Activated T-helper 1 cell treated with anti-CD3 and anti-CD28 coated beads, Interleukin-2, amount 50 U/mL, for 16 hours (primary cell): ENCODE results near the gene SPTBN5.

Experiments used
- DNase-seq, 2 donors: peaks; one replicate each; pipeline ENCODE4 v3.0.0-alpha.2; 2020; ENCODE audit warnings: low read depth in 1 of 2, low spot score in 1 of 2

Gene SPTBN5

DNA sequence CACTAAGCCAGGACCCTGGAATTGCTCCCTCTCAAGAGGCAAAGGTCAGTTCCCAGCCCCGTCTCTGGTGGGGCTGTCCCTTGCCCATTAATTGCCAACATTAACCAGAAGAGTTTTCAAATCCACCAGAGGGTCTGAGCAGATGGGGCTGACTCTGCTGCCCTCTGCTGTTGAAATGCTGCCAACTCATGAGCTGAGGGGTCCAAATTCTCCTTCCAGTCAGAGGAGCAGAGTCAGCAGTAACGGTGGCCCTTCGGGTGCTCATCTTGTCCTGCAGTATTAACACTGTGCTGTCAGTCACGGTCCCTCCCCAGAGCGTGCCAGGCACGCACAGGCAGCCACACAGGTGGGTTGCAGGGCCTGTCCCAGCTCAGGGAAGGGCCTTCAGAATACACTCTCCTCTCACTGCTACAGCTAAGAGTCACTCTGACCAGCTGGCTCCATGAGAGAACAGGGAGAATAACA, 10.7 kb upstream of the SPTBN5 start:
- peak; percentile 33 to 52 for DNase-seq

DNA sequence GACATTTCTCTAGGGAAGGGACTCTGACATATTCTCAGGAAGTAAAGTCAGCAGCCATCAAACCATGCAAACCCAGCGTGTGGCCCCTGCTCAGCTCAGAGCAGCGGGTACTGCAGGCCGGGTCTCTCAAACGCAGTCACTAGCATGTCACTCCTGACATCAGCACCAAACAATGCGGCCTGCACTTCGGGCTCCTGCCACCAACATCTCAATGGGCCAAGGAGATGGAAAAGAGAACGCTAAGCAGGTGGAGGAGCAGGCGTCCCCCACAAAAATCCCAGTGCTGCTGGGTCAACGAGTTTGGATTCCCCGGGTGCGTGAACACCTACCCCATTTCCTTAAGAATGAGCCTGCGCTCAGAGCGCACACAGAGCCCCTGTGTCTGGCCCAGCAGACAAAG, 9.9 kb upstream of the SPTBN5 start:
- DNase-seq: no peak

DNA sequence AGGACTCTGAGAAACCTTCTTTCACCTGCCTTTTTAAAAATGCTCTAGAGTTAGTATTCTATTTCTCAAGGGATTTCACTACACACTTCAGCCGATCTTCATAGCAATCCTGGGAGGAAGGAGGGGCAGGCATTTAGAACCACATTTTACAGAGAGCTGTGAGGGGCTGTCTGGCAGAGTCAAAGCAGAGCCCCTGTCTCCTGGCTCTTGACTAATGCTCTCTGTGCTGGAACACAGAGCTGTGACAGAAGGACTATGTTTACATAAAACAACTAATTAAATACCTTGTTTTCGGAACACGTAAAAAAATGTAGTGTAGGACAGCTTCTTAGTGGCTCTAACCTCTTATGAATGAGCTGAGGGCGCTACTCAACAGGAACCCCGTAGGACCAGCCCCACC, 7.6 kb upstream of the SPTBN5 start:
- no peak for DNase-seq

DNA sequence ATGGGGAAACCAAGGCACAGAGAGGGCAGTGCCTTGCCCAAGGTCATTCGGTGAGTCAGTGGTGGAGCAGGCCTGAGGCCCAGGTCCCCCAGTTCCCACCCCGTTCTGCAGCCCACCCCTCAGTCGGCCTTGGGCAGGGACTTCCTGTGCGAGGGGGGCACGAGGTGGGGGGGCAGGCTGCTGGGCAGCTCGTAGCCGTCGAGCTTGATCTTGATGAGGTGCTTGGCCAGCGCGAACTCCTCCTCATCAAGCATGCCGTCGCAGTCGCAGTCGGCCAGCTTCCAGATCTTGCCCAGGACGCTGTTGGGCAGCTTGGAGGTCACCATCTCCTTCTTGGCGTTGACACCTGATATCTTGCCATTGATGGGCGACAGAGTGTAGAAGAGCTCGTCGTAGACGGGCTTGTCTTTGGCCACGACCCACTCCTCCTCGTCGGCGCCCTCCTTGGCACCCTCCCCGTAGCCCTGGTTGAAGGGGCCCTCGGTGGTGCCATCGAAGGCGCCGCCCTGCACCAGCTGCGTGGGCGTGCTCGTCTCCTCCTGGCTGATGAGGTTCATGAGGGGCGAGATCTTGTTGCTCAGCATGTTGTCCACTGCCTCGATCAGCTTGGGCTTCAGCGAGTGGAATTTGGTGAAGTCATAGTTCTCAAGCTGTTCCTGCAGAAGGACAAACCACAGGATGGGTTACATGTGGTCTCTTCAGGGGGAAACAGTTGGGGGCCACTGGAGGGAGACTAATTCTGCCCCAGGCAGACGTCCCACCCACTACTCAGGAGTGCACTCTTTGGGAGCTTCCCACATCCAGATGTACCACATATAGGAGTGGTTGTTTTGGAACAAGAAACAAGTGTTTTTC, 6.9 kb upstream of the SPTBN5 start:
- no peak for DNase-seq

DNA sequence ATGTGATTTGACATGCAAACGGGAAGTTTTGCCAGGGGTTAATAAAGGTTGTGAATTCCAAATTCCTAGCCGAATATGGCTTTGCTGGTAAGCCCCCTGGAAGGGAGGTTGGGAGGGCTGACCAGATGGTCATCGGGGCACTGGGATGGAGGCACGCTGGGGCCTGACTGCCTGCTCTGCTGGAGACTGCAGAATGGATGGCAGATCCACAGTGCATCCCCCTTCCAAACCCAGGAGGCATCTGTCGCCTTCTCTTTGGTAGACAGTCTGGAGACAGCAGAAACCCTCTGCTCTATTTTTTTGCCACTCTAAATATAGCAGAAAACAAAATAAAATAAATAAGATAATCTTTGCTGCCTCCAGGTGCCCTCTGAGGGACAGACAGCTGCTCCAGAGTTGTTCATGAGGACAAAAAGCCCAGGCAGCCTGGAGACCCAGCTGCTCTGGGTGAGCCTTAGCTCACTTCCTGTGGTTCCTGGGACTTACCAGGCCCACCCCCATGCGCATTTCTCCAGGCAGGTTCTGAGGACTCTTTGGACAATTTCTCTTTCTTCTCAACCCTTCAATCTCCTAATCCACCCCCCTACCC, 6.1 kb upstream of the SPTBN5 start:
- DNase-seq: no peak

DNA sequence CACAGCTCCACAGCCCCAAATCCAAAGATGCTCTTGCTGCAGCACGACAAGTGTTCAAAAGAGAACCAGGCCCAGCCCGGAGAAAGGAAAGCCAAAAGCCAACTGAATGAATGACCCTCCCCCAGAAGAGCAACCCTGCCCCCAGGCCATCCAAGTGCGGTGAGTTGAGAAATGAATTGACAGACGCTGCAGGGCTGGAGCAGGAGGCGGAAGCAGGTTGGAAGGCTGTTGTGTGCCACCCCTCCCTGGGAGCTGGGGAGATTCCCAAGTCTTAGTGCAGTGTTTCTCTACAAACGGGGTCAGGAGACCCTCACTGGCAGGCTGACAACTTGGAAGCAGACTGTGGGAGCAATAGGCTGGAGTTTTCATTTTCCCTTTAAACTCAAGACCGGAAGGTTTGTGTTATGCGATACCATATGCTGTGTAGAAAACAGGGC, 3.5 kb upstream of the SPTBN5 start:
- DNase-seq: no peak

DNA sequence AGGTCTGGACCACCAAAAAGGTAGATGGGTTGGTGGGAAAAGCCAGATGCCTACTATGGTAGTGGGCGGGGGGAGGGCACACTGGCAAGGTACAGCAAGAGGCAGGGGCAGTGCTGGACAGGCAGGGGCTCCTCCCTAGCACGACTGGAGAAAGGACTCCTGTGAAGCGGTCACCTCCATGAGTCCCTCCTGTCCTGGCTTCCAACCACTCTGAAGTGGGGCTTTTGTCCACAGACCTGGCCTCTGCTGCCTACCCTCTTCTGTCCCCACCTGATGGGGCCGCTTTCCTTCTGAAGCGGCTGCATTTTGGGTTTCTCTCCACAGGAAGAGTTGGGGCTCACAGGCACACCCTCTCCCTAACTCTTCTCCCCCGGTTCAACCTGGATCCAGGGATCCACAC, 2.7 kb upstream of the SPTBN5 start:
- DNase-seq: no peak

DNA sequence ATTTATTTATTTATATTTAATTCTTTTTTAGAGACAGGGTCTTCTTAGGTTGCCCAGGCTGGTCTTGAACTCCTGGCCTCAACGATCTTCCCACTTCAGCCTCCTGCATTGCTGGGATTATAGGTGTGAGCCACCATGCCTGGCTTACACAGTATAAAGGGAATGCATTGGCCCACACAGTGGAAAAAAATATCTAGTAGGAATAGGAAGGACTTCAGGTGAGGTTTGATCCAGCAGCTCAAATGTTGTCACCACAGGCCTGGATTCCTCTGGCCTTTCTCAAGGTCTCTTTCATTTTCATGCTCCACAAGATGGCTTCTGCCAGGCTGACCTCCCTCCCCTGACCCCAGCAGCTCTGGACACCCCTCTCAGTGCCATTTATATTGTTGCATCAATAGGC, 2.1 kb upstream of the SPTBN5 start:
- no peak for DNase-seq

DNA sequence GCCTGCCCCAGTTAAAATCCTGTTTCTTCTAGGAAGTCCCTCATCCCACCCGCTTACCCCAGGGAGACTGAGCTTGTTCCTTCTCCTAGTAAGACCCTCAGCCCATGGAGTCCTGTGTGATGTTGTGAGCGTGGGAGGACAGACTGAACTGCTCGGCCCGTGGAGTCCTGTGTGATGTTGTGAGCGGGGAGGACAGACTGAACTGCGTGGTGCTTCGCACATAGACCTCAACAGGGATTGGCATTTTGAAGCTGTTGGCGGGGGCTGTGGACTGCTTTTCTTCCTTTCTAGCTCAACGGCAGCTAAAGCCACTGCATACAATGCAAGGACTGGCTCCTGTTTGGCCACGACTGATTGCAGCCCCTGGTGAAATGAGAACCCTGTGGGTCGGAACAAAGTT, 1.6 kb upstream of the SPTBN5 start:
- DNase-seq: no peak

DNA sequence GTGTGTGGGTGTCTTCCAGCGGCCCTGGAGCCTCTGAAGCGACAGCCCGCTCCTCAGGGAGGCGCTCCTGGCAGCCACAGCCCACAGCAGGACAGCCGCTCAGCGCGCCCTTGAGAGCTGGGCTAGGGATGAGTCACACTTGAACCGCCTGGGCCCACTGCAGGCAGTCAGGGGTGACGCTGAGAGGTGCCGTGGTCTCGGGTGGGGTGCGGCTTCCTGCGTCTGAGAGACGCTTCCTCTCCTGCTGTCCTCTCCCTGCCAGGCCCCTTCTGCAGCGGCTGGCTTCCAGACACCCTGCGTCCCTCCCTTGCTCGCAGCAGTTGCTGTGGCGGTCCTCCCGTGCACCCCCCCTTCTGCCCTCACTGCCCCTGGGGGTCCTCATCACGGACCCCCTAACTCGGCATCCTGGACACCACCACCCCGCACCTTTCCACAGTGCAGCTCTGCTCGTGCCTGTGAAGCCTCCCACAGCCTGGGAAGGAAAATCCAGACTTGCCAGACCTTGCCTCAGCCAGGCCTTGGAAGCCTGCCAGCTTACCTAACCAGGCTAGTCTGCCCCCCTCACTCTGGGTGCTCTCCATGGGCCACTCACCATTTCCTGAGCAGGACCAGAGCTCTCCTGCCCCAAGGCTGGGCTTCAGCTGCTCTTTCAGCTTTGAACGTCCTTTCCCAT, 1.1 kb upstream of the SPTBN5 start:
- peak; percentile 72 to 82 for DNase-seq

DNA sequence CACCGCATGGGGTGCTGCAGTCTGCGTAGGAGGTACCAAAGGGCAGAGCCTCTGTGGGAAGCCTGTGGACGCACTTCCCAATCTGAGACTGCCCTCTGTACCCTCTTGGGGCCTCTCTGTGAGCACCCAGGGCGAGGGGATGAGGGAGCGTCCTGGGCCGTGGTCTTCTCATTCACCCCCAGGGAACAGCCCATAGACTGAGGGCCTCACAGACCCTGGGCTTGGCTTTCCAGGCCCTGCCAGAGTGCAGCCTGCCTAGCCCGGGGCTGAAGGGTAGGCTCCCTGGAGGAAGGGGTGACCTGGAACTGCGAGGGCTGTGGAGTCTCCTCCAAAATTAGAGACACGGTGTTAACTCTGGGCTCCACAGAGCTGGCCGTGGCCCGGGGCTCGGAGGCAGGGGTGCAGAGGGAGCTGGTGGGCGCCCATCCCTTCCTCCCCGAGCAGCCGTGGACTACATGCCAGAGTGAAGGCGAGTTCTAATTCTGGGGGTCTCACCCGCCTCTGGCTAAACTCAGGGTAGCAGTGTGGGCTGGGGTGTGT, 468 bp upstream of the SPTBN5 start:
- DNase-seq: no peak

DNA sequence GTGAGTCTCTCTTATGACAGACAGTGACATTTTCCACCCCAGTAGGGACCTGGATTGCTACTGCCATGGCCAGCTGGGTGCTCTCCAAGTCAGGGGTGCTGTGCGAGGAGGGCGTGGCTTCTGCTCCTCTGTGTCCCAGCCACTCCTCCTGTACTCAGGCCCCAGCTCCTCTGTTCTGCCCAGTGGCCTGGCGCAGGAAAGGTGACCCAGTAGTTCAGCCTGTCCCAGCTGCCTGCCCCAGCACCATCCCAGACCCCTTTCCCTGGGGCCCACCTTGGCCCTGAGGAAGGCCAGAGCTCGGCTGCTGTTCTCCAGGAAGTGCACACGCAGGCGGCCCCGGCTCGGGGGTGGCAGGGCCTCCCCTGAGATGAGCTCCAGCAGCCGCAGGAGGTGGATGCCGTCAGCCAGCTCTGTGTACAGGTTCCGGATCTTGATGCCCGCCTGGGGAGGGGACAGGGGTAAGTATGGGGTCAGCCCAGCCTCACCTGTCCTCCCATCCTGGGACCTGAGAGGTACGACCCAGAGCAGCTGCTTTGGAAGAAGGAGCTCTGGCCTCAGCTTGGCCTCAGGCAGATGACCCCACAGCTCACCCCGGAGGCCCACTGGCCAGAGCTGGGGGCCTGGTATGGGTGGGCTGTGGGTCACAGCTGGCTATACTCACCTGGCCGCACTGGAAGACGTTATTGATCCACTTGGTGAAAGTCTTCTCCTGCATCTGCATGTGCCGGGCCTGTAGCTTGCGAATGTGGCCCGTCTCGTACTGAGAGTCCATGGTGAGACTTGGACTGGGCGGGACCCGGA, 1.0 kb downstream of the SPTBN5 start:
- DNase-seq: no peak

DNA sequence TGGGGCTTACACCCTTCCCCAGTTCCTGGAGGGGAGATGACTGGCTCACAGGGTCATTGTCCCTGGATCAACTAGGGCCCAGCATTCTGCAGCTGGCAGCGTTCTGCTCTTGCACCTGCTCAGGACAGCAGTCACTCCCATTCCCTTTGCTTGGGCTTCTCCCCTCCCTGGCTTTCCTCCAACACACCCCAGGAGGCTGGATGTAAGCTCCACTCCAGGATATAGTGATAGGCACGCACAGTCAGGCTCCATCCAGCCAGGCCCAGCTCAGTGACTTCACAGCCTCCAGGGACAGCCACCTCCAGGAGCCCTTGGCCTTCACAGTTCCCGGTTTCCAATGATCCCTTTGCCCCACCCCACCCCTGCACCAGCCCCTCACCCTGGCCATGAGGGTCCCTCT, 1.9 kb downstream of the SPTBN5 start:
- no peak for DNase-seq

DNA sequence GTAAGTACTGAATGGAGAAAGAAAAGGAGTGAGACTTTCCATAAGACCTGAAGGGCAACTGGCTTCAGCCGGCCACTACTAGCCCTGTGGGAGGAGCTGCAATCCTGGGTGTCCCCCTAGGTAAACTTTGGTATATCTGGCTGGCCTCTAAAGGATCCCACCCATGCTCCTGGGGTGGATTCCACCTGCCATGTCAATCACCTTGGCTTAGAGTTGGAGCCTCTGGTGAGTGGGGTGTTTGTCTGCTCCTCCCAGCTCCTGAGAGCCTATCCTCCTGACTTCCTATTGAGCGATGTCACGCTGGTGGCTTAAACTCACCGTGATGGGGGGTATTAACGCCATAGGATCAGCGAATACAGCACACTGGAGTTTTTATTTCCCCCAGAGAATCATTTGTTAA, 2.6 kb downstream of the SPTBN5 start:
- DNase-seq: no peak

DNA sequence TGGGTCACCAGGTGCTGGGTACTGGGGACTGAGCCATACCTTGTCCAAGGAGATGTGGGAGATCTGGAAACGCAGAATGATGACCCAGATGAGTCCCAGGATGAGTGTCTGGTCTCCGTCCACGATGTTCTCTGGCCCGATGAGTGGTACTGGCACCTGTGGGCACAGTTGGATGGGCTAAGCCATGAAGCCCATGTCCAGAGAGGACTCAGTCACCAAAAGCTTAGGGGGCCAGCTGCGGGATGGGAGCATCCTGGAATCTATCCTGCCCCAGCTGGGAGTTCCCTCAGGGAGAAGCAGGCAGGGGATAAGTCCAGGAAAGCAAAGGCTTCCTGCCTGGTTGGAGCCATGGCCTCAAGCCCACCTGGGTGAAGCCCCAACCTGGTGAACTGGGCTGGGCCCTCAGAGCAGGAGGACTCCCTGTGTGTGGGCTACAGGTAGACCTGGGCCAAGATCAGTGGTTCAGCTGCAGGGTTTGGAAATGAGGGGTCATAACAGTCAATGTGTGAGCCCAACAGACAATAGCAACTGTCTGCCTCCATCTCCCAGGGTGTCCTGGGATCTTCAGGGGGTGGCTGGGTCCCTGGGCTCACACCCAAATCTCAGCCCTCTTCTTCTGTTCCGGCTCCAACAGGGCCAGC, 3.7 kb downstream of the SPTBN5 start:
- no peak for DNase-seq

DNA sequence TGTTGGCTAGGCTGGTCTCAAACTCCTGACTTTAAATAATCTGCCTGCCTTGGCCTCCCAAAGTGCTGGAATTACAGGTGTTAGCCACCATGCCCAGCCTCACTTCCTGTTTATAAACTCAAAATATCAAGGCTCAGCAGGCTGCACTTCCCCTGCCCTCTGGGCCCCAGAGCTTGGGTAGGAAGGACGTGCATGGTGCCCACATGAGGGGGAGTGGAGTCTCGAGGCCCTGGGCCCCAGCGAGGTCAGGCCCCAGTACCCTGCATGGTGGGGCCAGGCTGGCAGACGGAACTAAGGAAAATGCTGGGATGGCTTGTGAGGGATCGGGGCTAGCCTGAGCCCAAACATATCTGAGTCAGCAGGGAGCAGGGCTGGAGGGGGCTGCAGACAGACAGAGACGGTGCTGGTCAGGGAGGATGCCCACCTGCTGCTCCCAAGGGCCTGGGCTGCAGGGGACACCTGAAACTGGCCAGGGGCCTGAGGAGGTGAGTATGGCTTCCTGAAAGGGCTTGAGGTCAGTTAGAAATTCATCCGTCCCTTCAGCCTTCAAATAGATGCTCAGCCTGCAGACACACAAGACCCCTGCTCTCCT, 5.1 kb downstream of the SPTBN5 start:
- no peak for DNase-seq

DNA sequence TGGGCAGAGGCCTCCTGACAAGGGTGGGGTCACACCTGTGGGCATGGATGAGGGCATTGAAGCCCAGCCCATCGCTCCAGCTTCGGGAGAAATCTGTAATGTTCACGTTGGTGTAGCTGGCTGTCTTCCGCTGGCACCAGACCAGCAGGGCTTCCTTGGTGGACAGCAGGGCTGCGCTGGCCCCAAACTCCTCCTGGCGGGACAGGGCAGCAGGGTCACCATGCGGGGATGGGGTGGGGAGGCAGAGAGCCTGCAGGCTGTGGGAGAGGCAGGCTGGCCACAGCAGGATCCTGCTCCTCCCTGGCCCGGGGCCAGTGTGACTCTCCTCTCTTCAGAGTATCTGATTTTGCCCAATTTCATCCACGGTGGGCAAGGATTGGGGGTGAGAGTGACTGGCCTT, 6.0 kb downstream of the SPTBN5 start:
- no peak for DNase-seq

DNA sequence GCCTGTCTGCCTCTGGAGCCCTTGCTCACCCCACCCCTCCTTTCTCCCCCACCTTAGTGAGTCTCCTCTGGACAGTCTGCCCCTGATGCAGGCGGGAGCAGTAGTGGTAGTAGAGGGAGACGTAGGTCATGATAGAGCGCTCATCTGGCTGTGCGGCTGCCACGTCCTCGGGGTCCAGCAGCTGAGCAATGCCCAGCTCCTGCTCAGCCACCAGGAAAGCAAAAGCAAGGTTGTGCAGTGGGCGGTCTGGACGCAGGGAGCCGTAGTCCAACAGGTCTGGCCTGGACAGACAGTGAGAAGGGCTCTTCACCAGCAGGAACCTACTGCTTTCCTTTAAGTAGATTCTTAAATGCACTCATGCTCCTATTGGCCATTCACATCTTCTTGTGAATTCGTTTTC, 6.7 kb downstream of the SPTBN5 start:
- no peak for DNase-seq

DNA sequence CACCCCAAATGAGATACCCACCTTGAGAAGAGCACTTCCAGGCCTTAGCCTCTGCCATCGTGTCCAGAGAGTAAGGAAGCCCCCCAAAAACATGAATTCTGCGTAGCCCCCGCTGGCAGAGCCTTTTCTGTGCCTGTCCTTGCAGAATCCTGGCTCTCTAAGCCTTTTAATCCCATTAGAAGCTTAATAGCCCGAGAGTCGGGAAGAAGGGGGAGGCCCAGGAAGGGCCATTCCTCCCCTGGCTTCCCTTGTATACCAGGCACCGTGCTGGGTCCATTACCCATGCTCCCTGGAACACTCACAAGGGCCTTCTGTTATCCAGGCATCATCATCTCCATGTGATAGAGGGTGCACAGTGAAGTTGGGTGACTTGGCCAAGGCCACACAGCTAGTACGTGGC, 7.1 kb downstream of the SPTBN5 start:
- no peak for DNase-seq

DNA sequence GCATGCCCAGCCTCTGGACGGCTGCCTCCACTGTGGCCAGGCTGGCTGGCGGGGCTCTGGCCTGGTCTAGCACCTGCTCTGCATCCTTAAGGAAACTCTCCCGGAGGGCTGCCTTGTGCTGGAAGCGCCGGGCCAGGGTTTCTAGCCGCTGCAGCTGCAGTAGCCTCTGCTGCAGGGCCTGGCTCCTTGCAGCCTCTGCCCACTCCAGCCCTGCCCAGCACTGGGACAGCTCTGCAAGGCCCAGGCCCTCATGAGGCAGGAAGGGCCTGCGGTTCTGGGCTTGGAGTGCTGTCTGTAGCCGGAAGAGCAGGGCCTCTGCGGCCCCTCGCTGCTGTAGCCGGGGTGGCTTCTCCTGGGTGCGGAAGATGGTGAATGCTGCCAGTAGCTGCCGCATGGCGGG, 8.0 kb downstream of the SPTBN5 start:
- DNase-seq: no peak
